HTR-8/SVneo (cell line): ENCODE data around the gene DIRAS1.

Experiments used
- DNase-seq: peaks from one replicate; pipeline ENCODE4 v3.0.0; 2011; ENCODE audit warnings: low spot score, mixed read lengths; ENCODE audit not compliant: insufficient read length
- FAIRE-seq: peaks from 2 replicates; lab custom pipeline; 2011; peaks lifted over from hg19 to GRCh38; lab: Jason Lieb, UNC

The DIRAS1 gene

GRCh38 chr19:2720777-2721569 is at the start of gene DIRAS1:
Gene DIRAS1, minus strand, starts transcription at chr19:2721372. Its CDS starts 3,566 bp downstream, at chr19:2717806.
- no peak for FAIRE-seq

DNA sequence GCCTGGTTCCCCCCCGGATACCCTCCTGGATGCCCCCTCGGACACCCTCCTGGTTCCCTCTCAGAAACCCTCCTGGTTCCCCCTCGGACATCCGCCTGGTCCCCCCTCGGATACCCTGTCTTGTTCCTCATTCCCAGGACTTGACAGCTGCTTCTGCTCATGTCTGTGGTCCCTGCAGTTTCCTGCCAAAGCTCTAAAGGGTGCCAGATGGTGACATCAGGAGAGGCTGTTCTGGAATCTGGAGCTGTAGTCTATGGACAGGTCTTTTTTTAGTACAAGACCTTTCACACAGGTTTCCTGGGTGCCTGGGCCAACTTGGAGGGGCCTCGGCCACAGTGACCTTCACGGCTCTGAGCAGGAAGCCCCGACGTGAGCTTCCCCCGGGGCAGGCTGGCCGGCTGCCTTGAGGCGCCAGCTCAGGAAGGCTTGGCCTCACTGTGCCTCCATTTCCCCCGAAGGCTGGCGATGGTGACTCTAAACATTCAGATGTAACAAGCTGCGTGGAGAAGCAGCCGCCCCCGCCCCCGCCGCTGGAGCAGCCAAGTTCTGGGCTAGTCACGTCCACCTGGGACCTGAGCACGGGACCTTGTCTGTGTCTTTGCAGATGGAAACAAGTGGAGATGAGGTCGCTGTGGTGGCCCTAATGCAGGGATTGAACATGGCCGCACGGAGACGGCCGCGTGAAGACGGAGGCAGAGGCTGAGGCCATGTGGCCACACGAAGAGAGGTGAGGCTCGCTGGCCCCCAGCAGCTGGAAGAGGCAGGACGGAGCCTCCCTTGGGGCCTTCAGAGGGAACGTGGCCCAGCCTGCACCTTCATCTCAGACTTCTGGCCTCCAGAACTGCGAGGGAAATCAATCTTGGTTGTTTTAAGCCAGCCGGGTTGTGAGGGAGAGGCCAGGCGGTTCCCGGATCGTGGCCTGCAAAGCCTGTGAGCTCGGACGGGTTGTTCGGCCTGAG is 49.2 kb upstream of the DIRAS1 start:
- FAIRE-seq (no peak), DNase-seq (no peak)

More at GRCh38 chr19:2720777-2721569, at the start of gene DIRAS1:
- no peak for DNase-seq

GRCh38 chr19:2769218-2769617 is 48.0 kb upstream of the DIRAS1 start:
- DNase-seq (no peak), FAIRE-seq (no peak)

- no peak for DNase-seq
- no peak for FAIRE-seq
Measured at GRCh38 chr19:2768365-2769132, 47.4 kb upstream of the DIRAS1 start.

- no peak for FAIRE-seq
- DNase-seq = no peak
Measured at GRCh38 chr19:2767688-2768087, 46.5 kb upstream of the DIRAS1 start.

- DNase-seq (no peak), FAIRE-seq (no peak)
Measured at GRCh38 chr19:2766594-2767372, 45.6 kb upstream of the DIRAS1 start.

DNA sequence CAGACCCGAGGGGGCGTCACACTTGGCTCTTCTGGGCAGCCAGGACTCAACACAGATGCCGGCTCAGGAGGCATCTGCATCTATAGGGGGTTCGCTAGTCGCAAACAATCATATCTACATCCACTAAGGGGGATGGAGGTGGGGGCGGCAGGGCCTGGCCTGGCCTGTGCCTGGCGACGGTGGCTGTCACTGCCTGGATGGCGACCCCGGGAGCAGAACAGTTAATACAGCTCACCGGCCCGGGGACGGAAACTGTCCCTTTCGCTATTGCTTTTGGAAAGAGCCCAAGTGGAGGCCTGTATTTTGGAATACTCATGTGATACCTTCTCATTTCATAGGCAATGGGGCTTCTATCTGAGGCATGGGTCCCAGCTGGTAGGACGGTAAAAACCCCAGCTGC is 44.2 kb upstream of the DIRAS1 start:
- no peak for FAIRE-seq

GRCh38 chr19:2764945-2765344 is 43.8 kb upstream of the DIRAS1 start:
- DNase-seq = no peak
- no peak for FAIRE-seq

More for the DNA sequence above, 44.2 kb upstream of the DIRAS1 start:
- DNase-seq = no peak

DNA sequence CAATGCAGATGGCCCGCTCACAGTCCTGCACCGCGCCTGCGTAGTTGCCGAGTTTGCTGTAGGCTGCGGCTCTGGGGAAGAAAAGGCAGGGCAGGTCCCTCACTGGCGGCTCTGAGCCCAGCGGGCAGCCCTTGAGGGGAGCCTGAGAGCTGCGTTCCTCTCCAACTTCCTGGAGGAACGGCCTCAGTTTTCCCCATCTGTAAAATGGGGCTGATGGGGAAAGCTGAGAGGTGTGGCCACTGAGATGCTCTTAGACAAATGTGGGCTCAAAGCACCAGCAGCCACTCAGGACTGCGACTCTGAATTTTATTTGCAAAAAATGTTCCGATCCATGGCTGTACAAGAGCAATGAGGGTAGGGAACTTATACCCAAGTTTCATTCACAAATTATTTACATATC is 42.5 kb upstream of the DIRAS1 start:
- DNase-seq (no peak), FAIRE-seq (no peak)

GRCh38 chr19:2762783-2763496 is 41.8 kb upstream of the DIRAS1 start:
- no peak for DNase-seq
- no peak for FAIRE-seq

DNA sequence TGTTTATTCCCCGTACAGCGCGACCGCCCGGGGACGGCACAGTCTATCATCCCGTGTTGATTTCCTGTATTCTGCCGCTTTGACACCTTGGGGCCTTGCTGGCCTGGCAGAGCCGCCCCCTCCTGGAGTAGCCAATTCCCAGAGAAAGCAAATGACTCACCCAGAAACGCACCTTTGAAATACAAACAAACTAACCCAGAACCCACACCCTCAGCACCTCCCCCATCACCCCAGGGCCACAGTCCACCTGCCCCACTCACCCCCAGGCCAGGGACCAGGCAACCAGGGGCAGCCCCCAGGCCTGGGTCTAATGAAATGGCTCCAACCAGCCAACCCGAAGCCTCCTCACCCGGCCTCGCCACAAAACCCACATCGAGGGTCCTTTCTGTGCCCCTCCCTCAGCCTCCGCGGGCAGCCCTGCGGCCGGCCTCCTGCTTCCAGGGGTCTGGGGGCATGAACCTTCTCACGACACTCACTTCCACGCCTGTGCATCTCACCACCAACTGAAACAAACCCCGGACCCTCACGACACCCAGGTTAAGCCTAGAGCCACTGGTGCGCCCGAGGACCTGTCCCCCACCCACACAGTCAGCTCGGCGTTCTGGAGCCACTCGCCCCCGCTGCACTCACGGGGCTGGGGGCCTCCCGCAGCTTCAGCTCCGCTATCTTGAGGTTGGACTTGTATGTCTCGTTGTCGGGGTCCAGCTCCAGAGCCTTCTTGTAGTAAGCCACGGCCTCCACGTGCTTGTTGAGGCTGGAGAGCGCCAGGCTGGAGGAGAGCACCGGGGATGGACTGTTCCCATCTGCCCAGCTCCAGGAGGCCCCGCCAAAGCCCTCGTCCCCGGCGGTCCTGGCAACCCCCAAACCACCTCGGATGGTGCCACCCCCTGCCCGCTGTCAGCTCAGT is 41.0 kb upstream of the DIRAS1 start:
- FAIRE-seq = no peak

GRCh38 chr19:2761309-2761677 is 40.1 kb upstream of the DIRAS1 start:
- no peak for FAIRE-seq
- no peak for DNase-seq

More for the DNA sequence above, 41.0 kb upstream of the DIRAS1 start:
- no peak for DNase-seq

DNA sequence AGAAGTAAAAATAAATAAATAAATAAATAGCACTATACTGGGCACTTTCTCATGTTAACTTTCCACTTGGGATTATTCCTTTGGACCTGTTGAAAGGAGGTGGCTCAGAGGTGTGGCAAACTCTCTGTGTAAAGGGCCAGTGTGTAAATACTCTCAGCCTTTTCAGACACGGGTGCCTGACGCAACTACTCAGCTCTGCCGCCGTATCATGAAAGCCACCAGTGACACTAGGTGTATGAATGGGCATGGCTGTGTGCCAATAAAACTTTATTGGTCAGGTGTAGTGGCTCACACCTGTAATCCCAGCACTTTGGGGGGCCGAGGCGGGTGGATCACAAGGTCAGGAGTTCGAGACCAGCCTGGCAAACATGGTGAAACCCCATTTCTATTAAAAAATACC is 38.8 kb upstream of the DIRAS1 start:
- DNase-seq (no peak), FAIRE-seq (no peak)

GRCh38 chr19:2759362-2759761 is 38.2 kb upstream of the DIRAS1 start:
- no peak for FAIRE-seq
- DNase-seq = no peak

DNA sequence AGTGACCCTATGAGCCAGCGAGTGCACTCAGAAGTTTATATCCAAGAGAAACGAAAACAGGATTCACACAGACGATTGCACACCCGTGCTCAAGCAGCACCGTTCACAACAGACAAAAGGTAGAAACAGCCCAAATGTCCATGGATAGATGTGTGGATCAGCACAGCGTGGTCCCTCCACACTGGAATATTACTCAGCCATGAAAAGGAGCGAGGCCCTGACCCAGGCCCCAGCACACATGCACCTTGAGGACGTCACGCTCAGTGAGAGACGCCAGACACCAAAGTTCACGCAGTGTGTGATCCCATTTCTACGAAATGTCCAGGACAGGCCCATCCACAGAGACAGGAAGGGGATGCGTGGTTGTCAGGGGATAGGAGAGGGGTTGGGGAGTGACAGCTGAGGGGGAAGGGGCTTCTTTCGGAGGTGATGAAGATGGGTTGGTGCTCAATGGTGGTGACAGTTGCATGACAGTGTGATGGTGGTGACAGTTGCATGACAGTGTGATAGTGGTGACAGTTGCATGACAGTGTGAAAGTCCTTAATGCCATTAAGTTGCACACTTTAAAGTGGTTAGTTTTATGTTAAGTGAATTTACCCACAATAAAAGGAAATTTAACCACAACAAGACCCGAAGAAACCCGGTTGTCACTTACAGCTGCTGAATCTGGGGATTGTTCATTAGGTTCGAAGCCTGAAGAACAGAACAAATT is 37.6 kb upstream of the DIRAS1 start:
- no peak for FAIRE-seq
- no peak for DNase-seq

DNA sequence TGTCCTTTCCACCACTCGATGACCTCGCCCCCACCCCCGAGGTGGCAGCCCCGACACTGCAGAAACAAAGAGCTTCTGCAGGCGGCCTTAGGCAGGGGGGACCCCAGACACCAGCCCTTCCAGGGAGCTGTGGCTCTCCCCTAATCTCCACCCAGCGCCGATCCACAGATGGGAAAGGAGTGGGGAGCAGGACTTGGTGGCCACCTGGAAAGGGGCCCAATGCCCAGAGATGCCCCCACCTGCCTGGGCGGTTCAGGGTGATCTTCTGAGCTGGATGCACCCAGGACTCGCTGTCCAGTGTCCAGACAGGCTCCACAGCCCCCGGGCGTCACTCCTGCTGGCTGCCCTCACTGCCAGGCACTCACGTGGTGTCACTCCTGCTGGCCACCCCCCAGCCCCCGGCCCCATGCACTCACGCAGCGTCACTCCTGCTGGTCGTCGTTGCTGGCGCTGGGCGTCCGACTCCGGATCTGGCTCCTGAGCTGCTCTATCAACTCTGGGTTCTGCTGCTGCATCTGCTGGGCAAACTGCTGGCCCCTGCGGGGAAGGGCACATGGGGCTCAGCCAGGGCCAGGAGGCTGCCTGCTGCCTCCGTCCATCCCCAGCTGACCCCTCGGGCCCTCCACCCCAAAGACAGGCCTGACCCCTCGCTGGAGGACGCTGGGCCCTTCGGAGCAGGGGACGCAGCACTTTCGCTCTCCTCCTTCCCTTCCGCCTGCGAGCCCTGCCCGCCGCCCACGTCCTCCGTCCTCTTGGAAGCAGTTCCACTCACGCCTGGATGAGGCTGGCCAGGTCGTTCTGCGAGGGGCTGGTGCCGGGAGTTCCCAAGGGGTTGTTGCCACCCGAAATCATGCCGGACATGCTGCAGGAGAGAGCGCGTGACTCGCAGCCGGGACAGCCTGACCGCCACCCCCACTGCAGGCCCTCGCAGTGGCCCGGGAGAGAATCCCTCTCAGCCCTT is 36.0 kb upstream of the DIRAS1 start:
- FAIRE-seq = no peak
- no peak for DNase-seq
